GM19043 (cell line): ENCODE data around the gene PRKCQ.

Experiments
- ATAC-seq: cut with Tn5 transposase; IDR thresholded peaks from one replicate; pipeline ENCODE4 v1.9.1; 2021; ENCODE audit warnings: low read depth; ENCODE audit not compliant: unreplicated experiment

PRKCQ gene

GRCh38 chr10:6570893-6571292 is 9.2 kb downstream of the PRKCQ start:
- no peak for ATAC-seq

- no peak for ATAC-seq
These were observed 10.8 kb downstream of the PRKCQ start for GRCh38 chr10:6569259-6569658.

GRCh38 chr10:6567884-6568283 is 12.2 kb downstream of the PRKCQ start:
- no peak for ATAC-seq

- ATAC-seq: no peak
These were observed 12.8 kb downstream of the PRKCQ start for GRCh38 chr10:6567203-6567703.

GRCh38 chr10:6565588-6565987 is 14.5 kb downstream of the PRKCQ start:
- ATAC-seq: no peak

- ATAC-seq: no peak
These were observed 15.7 kb downstream of the PRKCQ start for GRCh38 chr10:6564367-6564766.

- ATAC-seq: no peak
These were observed 16.3 kb downstream of the PRKCQ start for GRCh38 chr10:6563731-6564130.

GRCh38 chr10:6563075-6563474 is 17.0 kb downstream of the PRKCQ start:
- no peak for ATAC-seq

GRCh38 chr10:6562221-6562620 is 17.9 kb downstream of the PRKCQ start:
- ATAC-seq: no peak

- ATAC-seq: no peak
These were observed 18.5 kb downstream of the PRKCQ start for GRCh38 chr10:6561552-6561951.

GRCh38 chr10:6558759-6559461 is 21.2 kb downstream of the PRKCQ start:
- no peak for ATAC-seq

- ATAC-seq: no peak
These were observed 21.8 kb downstream of the PRKCQ start for GRCh38 chr10:6558272-6558671.

- ATAC-seq: no peak
These were observed 26.1 kb downstream of the PRKCQ start for GRCh38 chr10:6553937-6554336.

- no peak for ATAC-seq
These were observed 36.6 kb downstream of the PRKCQ start for GRCh38 chr10:6543431-6544005.

- ATAC-seq: no peak
These were observed 37.1 kb downstream of the PRKCQ start for GRCh38 chr10:6542999-6543430.

GRCh38 chr10:6539833-6540232 is 40.2 kb downstream of the PRKCQ start:
- no peak for ATAC-seq

GRCh38 chr10:6537770-6538169 is 42.3 kb downstream of the PRKCQ start:
- ATAC-seq: no peak

GRCh38 chr10:6536102-6536501 is 44.0 kb downstream of the PRKCQ start:
- no peak for ATAC-seq

GRCh38 chr10:6535156-6535764 is 44.8 kb downstream of the PRKCQ start:
- ATAC-seq: no peak

- ATAC-seq: no peak
These were observed 47.8 kb downstream of the PRKCQ start for GRCh38 chr10:6532321-6532720.

GRCh38 chr10:6530966-6531365 is 49.1 kb downstream of the PRKCQ start:
- ATAC-seq: no peak
